ENCODE results near the gene TGFBRAP1.

TGFBRAP1 gene

GRCh38 chr2:105307550-105307949, 22.0 kb downstream of the TGFBRAP1 start:
- H3K4me3 ChIP-seq (ENCODE audit: low read depth, low read length): no peak overlapping the region
- TF ChIP-seq MAX (IDR thresholded peaks at IDR 0.05; ENCODE audit: low read depth, low read length) (no peak), MYC (IDR thresholded peaks at IDR 0.05; ENCODE audit: low read depth, low read length) (no peak), POLR2A (IDR thresholded peaks at IDR 0.05; ENCODE audit: extremely low read depth, insufficient read length) (no peak)
- TF ChIP-seq, protein P1, sequence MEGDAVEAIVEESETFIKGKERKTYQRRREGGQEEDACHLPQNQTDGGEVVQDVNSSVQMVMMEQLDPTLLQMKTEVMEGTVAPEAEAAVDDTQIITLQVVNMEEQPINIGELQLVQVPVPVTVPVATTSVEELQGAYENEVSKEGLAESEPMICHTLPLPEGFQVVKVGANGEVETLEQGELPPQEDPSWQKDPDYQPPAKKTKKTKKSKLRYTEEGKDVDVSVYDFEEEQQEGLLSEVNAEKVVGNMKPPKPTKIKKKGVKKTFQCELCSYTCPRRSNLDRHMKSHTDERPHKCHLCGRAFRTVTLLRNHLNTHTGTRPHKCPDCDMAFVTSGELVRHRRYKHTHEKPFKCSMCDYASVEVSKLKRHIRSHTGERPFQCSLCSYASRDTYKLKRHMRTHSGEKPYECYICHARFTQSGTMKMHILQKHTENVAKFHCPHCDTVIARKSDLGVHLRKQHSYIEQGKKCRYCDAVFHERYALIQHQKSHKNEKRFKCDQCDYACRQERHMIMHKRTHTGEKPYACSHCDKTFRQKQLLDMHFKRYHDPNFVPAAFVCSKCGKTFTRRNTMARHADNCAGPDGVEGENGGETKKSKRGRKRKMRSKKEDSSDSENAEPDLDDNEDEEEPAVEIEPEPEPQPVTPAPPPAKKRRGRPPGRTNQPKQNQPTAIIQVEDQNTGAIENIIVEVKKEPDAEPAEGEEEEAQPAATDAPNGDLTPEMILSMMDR (IDR thresholded peaks at IDR 0.05; ENCODE audit: low read depth, low read length): no peak
- DNase-seq (ENCODE audit: low read depth): no peak

DNA sequence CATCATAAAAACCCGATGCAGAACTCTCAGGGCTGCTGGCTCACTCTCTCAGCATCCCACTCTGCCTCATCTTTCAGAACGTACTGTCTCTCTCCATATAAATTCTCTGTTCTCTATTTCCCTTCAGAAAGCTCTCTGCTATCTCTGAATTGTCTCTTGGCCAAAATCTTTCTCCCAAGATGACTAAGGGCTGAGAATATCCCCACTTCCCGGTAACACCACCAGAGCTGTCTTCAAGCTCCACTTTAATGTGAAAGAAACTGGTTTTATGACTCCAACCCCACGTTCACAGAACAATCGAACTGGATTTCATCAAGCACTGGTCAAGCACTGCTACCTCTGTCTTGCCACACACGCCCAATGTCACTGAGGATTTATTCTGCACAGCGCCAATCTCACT, 22.4 kb downstream of the TGFBRAP1 start:
- no peak overlapping the region for H3K4me3 ChIP-seq (ENCODE audit: low read depth, low read length)
- DNase-seq (ENCODE audit: low read depth): no peak
- TF ChIP-seq MAX (IDR thresholded peaks at IDR 0.05; ENCODE audit: low read depth, low read length): no peak
- TF ChIP-seq, protein P1 (IDR thresholded peaks at IDR 0.05; ENCODE audit: low read depth, low read length): no peak
- no peak for TF ChIP-seq POLR2A (IDR thresholded peaks at IDR 0.05; ENCODE audit: extremely low read depth, insufficient read length)
- no peak for TF ChIP-seq MYC (IDR thresholded peaks at IDR 0.05; ENCODE audit: low read depth, low read length)

GRCh38 chr2:105301646-105302045, 27.9 kb downstream of the TGFBRAP1 start:
- no peak for DNase-seq (ENCODE audit: low read depth)
- no peak overlapping the region for H3K4me3 ChIP-seq (ENCODE audit: low read depth, low read length)
- TF ChIP-seq POLR2A (IDR thresholded peaks at IDR 0.05; ENCODE audit: extremely low read depth, insufficient read length) (no peak), MYC (IDR thresholded peaks at IDR 0.05; ENCODE audit: low read depth, low read length) (no peak), MAX (IDR thresholded peaks at IDR 0.05; ENCODE audit: low read depth, low read length) (no peak)
- TF ChIP-seq, protein P1 (IDR thresholded peaks at IDR 0.05; ENCODE audit: low read depth, low read length): no peak

DNA sequence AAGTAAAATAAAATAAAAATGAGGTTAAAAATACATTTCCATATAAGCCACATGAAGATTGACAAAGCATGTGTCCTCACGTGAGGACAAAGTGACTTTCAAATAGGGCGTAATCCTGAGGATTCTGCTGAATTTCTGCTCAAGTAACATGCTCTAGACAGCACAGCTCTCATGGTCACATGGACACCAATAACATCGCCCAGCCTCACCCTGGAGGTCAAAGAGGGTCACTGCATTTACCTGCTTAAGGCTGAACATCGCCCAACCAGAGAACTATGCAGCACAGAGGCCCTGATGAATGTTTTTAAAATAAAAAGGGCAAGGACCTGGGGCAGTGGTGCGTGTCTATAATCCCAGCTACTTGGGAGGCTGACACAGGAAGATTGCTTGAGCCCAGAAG, 30.2 kb downstream of the TGFBRAP1 start:
- H3K4me3 ChIP-seq (ENCODE audit: low read depth, low read length): no peak overlapping the region
- peak; percentile 15 for DNase-seq (ENCODE audit: low read depth)
- no peak for TF ChIP-seq MAX (IDR thresholded peaks at IDR 0.05; ENCODE audit: low read depth, low read length)
- TF ChIP-seq MYC (IDR thresholded peaks at IDR 0.05; ENCODE audit: low read depth, low read length): no peak
- TF ChIP-seq POLR2A (IDR thresholded peaks at IDR 0.05; ENCODE audit: extremely low read depth, insufficient read length): no peak
- TF ChIP-seq, protein P1 (IDR thresholded peaks at IDR 0.05; ENCODE audit: low read depth, low read length): no peak

- no peak for TF ChIP-seq POLR2A (IDR thresholded peaks at IDR 0.05; ENCODE audit: extremely low read depth, insufficient read length)
- TF ChIP-seq MAX (IDR thresholded peaks at IDR 0.05; ENCODE audit: low read depth, low read length): no peak
- TF ChIP-seq, protein P1 (IDR thresholded peaks at IDR 0.05; ENCODE audit: low read depth, low read length): no peak
- TF ChIP-seq MYC (IDR thresholded peaks at IDR 0.05; ENCODE audit: low read depth, low read length): no peak
- no peak overlapping the region for H3K4me3 ChIP-seq (ENCODE audit: low read depth, low read length)
- DNase-seq (ENCODE audit: low read depth): no peak
These were observed 31.5 kb downstream of the TGFBRAP1 start for GRCh38 chr2:105298017-105298416.

- H3K4me3 ChIP-seq (ENCODE audit: low read depth, low read length): no peak overlapping the region
- TF ChIP-seq, protein P1 (IDR thresholded peaks at IDR 0.05; ENCODE audit: low read depth, low read length): no peak
- no peak for DNase-seq (ENCODE audit: low read depth)
These were observed 32.3 kb downstream of the TGFBRAP1 start for GRCh38 chr2:105297216-105297615.
